HG03378 (cell line): Measurements from ENCODE around the gene ATP12A.

Experiments
- ATAC-seq: cut with Tn5 transposase; IDR thresholded peaks from one replicate; pipeline ENCODE4 v1.9.1; 2021; ENCODE audit warnings: mild to moderate bottlenecking, moderate library complexity; ENCODE audit not compliant: unreplicated experiment

Gene ATP12A

DNA sequence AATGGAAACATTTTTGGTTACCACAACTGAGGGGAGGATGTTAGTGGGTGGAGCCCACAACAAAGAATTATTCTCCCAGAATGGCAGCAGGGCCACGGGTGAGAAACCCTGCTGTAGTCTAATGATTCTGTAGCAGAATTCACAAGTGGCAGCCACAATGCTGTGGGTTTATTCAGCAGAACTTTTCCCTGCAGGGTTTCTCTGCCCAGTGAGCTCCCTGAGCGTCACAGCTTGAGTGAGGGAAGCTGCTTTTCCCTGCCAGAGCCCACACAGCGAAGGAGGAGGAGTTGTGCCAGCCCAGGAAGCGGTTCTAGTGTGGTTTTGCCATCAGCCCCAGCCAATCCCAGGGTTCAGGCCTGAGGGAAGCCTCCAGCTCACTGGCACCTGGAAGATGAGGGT, 4.4 kb downstream of the ATP12A start:
- ATAC-seq, result peak; percentile 59

DNA sequence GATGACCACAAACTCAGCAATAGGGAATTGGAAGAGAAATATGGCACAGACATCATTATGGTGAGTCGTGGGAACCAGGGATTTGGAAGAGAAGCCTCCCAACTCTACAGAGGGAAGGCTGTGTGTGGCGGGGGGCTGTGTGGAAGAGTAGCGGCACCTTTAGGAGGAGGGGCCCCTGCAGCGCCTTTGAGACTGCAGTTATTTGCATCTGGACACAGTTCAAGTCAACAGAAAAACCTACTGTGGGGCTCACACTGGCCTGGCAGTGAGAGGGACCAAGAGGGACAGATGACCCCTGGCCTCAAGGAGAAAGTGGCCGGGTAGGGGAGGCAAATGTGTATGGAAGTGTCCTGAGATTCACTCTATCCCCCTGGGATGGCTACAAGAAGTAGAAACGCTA, 5.1 kb downstream of the ATP12A start:
- no peak for ATAC-seq

DNA sequence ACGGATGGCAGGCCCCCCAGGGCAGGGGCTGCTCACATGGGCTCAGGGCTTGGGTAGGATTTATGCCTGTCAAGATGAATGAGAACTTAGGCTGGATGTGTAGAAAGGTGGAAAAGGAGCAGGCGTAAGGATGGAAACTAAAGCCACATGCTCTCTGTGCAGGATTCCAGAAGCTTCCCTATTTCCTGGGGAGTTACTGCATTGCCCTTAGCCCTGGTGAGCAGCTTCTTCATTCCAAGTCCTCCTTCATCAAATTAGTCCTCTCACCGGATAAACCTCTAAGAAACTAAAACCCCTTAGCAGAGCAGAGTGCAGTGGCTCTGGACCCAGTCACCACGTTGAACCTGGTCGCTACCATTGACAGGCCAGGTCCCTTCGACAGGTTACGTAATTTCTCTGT, 7.4 kb downstream of the ATP12A start:
- no peak for ATAC-seq

DNA sequence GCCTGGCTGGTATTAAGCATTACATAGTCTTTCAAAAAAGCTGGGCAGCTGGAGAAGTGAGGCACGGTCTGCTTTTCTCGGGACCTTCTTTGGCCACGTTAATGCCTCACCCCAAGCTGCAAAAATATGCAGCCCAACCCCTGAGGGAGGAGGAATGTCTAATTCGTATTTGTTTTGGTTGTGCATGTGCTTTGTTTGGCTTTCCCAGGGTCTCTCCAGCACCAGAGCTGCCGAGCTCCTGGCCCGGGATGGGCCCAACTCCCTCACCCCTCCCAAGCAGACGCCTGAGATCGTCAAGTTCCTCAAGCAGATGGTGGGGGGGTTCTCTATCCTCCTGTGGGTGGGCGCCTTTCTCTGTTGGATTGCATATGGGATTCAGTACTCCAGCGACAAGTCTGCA, 7.9 kb downstream of the ATP12A start:
- no peak for ATAC-seq

DNA sequence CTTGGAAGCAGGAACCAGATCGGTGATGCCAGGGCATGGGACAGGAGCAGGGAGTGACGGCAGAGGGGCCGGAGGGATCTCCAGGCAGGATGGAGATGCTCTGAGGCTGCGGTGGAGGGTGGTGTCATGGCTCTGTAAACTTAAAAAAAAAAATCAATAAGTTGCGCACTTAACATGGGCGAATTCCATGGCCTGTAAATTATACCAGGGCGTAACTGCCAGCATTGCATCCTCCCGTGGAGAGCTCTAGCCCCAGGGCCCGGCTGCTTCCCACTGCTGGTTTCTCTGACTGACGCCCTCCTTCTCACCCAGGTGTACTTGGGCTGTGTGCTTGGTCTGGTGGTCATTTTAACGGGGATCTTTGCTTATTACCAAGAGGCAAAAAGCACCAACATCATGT, 8.7 kb downstream of the ATP12A start:
- ATAC-seq, result no peak

DNA sequence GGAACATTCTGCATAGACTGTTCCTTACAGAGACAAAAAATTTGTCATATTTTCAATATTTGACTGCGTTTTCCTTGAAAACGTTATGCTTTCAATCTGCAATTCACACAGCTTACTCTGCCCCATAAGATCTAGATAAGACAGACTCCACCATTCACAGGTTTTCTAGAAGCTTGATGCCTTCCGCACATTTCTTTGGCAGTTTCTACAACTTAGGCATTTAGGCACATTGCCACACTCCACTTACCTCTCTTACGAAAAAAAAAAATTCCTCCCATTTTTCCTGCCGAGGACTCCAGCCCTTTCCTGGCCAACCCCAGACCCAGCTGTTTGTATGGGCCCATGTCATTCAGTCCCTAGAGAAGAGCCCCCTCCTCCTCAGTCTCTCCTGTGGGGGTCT, 11.2 kb downstream of the ATP12A start:
- no peak for ATAC-seq

DNA sequence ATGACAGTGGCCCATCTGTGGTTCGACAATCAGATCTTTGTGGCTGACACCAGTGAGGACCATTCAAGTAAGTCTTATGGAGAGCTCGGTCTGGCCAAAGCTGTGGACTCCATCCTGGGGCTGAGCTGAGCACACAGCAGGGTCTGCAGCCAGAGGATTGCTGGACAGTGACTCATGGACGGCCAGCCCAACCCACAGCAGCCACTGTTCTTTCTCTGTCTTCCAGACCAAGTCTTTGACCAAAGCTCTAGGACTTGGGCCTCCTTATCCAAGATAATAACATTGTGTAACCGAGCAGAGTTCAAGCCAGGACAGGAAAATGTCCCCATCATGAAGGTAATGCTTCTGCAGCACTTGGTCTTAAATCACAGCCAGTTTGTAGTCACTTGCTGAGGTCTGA, 12.4 kb downstream of the ATP12A start:
- ATAC-seq, result no peak

DNA sequence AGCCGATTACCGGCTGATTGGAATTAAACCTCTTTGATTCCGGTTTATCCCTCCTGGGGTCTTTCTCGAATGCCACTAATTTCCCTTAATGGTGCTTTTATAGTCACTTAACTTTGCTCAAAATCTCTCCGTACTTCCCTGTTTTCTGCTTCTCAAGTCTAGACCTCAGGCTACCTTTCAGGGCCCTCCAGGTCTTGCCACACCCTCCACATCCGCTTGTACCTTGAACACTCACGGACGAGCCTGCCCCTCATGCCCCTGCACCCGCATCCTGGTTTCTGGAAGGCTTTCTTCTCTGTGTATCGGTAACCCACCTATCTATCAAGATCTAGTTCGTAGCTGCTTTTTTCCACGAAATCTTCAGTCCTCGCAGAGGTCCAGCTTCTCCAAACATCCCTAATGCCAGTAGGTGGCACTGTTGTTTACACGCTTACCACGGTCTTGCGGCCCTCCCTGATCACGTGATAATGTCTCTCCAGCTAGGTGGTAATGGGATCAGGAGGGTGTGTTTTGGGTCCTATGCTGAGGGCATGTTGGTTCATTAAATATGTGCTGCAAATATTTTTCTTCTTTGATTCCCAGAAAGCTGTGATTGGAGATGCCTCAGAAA, 13.8 kb downstream of the ATP12A start:
- ATAC-seq, result no peak

DNA sequence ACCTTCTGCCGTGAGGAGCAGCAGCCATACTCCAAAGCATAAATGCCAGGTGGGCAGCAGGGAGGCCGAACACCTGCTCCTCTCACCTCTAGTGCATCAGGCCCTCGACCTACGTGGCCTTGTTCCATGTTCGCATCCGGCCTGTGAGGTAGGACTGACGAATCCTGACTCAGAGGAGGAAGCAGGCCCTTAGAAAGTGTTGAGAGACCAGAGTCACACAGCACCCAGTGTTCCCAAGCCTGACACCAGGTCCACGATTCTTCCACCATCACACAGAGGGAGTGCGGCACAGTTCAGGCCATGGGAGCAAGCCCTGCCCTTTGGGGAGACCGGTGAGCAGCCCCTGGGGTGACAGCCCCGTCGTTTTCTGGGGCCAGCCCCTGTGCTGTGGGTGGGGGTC, 14.7 kb downstream of the ATP12A start:
- ATAC-seq, result no peak

DNA sequence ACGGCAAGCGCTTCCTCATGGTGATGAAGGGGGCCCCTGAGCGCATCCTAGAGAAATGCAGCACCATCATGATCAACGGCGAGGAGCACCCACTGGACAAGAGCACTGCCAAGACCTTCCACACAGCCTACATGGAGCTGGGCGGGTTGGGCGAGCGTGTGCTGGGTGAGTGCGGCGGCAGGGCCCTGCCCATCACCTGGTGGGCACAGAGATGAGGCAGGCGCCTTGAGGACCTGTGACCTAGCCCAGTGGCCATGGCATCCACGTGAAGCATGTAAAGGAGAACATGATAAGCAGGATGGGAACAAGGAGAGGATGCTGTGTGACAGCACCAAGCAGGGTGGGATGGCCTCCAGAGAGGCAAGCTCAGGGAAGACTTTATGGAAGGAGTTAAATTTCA, 18.5 kb downstream of the ATP12A start:
- no peak for ATAC-seq

DNA sequence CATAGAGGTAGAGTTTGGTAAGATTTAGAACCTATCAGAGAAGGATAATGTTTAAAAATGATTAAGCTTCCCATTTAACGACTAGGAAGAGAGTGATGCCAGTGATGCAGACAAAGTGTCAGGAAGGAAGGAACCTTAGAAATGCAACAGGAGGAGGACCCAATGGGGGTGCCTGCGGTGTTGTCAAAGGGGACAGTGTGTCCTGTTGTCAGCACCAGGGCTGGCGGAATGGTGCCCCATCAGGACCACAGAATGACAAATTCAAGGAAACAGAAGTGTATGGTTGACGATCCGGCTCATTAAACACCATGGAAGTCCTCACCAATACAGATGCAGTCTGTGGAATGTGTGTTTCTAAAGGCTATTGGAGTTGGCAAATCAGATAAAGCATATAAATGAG, 19.3 kb downstream of the ATP12A start:
- ATAC-seq, result no peak

DNA sequence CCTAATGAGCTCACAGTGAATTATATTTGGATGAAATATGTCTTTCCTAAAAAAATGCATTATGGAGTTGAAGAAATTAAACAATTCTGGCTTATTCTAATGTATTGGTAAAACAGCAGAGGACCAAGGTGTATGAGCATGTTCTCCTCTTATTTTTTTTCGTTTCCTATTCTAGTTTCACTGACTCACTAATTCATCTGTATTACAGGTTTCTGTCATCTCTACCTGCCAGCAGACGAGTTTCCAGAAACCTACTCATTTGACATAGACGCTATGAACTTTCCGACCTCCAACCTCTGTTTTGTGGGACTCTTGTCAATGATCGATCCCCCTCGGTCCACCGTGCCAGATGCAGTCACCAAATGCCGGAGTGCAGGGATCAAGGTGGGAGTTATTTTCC, 20.3 kb downstream of the ATP12A start:
- no peak for ATAC-seq

DNA sequence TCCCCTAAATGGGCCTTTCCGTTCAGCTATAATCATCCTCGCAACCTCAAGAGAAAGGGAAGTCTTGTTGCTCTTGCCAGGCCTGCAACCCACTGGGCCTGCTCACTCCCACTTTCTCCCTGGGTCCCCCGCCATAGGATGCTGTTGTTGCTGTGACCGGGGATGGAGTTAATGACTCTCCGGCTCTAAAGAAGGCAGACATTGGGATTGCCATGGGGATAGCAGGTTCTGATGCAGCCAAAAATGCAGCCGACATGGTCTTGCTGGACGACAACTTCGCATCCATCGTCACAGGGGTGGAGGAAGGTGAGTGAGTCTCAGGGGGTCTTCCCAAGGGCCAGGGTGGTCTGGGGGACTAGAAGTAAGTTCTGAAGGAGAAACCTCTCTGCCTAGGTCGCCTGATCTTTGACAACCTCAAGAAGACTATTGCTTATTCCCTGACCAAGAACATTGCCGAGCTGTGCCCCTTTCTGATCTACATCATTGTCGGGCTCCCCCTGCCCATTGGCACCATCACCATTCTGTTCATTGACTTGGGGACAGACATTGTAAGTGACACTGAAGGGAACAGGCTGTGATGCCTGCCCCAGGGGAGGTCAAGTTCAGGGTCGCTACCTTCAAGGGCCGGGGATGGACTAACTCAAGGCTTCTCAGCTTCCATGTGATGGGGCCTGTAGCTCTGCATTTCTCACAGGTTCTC, 26.8 kb downstream of the ATP12A start:
- no peak for ATAC-seq

DNA sequence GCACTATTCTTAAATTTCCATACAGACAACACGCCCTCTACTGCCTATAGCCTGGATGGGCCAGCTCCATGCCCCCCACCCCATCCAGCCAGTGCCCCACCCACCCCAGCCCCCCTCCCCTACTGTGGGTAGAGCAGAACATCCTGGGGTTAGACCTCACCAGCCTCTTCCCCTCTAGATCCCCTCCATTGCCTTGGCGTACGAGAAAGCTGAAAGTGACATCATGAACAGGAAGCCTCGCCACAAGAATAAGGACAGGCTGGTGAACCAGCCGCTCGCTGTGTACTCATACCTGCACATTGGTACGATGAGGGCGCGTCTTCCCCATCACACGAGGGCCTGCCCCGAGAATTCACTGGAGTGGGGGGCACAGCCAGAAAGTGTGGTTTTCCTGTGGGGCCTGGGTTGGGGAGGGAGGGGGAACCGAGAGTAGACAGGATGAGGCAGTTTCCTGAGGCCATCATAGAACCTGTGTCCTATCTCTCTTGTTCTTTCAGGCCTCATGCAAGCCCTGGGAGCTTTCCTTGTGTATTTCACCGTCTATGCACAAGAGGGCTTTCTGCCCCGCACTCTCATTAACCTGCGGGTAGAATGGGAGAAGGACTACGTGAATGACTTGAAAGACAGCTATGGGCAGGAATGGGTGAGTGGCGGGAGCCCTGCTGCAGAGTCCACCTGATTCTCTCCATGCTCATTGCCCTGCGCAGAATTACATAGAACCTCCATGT, 29.1 kb downstream of the ATP12A start:
- peak; percentile 77 for ATAC-seq

DNA sequence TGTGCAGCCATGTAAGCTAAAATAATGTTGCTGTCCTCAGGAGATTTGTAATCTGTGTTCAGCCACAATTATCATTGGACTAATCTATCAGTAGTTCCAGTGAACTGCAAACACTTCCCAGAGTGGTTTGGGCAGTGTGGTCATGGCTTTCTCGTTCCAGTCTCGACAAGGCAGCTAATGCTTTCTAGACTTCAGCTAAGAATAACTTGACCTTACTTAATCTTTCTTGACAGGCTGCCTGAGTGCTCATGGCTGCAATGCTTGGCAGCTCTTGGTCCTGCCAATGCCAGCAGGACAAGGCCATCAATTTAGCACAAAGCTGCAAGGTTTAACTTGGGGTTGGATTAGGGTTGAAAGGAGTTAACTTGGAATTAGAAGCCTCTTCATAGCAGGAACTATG, 32.8 kb downstream of the ATP12A start:
- no peak for ATAC-seq

DNA sequence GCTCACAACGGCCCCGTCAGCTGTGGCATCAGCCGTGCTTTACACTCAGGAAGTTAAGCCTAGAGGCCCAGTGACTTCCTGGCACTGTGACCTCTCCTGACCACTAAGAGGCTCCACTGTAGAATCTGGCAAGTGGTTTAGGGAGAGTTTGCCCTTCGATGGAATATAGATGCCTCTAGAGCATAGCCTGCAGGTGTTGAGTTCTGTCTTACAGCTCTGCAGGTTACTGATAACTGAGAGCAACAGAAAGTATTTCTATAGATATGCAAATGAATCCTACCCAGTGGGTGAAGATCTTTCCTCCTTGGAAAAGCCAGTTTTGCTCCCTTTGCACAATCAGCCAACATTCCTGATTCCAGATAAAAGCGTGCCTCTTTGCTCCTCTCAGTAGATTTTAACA, 35.8 kb downstream of the ATP12A start:
- no peak for ATAC-seq

DNA sequence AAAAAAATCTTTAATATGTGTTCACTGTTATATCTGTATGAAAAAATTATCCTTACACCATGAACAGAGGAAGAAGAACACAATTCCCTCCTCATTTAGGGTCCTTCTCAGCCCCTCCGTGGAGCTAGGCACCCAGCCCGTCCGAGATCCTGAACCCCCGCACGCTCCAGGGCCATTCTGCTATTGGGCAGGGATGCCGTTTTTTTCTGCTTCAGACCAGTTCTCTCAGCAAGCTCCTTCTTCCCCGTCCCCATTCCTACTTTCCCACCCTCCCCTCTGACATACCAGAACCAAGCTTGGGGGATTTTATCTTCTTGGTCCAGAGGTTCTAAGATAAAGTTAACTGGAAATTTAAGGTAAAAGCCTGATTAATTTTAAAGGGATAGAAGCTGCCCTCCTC, 36.2 kb downstream of the ATP12A start:
- ATAC-seq, result no peak

DNA sequence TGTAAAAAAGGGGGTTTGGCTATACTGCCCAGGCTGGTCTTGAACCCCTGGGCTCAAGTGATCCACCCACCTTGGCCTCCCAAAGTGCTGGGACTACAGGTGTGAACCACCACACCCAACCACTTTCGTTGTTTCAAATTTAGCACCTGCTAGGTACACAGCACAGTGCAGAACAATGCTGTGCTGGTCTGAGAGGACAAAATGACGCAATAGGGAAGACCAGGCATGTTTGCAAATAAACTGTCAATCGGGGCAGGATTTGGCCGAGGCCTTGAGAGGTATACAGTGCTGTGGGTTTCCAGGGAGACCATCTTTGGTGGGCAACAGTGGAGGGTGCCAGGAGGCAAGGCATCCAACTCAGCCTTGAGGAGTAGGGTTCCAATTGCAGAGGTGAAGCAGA, 37.0 kb downstream of the ATP12A start:
- no peak for ATAC-seq

DNA sequence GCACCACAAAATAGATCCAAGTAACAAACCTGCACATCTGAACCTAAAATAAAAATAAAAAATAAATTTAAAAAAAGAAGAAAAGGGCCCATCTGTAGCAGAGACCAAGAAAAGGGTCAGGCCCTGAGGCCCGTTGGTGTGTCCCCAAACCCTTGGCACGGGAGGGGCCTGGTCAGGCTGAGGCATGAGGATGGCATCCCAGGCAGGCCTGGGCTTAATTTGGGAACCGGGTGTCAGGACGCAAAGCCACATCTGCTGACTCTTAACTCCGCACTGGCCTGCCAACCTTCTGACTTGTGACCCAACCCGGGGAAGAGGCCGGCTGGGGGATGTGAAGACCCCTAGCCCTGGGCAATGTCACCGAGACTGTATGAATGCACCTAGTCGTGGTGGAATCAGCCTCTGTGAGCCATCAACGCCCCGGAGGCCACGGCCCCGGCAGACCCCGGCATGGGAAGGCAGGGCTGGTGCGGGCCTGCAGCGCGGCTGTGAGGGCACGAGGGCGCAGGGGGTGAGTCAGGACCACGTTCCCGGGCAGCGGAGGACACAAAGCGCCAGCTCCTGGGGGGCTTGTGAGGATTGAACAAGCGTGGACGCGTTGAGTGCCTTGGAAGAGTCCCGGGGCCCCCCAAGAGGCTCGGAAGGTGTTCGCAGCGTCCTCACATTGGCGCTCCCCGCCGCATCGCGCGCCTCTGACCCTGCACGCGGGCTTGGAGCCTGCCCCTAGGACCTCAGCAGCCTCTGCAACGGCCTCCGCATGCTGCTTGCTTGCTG, 38.2 kb downstream of the ATP12A start:
- no peak for ATAC-seq

DNA sequence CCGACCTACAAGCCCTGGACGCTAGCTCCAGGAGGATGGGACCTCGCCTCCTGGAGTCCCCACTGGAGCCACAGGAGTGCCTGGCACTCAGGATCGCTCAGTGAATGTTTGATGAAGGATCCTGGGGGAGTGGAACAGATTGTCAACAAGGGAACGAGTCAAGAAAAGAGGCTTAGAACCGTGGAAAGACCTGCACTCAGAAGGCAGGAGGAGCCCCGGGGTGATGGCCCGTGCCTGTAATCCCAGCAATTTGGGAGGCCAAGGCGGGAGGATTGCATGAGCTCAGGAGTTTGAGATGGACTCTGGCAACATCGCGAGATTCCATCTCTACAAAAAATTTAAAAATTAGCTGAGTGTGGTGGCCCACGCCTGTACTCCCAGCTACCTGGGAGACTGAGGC, 38.9 kb downstream of the ATP12A start:
- ATAC-seq, result no peak

DNA sequence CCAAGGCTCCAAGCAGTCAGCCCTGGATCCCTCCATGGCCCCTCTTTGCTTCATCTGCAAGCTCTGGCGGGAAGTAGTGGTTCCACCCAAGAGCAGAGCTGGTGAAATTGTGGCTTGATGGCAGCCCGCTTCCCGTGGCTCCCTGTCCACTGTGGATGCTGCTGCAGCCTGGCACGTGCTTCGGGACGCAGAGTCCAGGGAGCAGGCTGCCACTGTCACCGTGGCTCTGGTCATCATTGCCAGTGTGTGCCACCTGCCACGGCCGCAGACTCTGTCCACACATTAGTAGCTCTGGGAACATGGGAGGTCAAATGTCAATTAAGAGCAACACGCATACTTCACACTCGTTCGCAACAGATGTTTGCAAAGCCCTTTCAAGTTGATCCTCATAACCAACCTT, 43.0 kb downstream of the ATP12A start:
- no peak for ATAC-seq

DNA sequence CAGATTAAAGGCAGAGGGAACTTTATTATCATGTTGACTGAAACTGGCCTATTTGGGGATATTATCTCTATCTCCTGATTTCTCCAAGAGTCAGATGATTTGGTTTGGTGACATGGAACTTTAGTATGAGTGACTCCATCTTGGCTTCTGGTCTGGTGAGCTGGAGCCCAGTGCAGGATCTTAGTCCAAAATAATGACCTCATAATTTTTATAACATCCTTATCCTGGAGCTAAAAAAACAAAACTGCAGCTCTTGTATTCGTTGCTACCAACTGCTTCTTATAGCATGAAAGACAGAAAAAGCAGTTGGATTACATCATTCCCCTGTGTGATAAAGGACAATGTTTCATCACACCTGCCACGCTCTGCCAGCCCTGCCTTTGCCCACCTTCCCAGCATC, 44.5 kb downstream of the ATP12A start:
- no peak for ATAC-seq
